ENCODE results near the gene VDAC2.

DNA sequence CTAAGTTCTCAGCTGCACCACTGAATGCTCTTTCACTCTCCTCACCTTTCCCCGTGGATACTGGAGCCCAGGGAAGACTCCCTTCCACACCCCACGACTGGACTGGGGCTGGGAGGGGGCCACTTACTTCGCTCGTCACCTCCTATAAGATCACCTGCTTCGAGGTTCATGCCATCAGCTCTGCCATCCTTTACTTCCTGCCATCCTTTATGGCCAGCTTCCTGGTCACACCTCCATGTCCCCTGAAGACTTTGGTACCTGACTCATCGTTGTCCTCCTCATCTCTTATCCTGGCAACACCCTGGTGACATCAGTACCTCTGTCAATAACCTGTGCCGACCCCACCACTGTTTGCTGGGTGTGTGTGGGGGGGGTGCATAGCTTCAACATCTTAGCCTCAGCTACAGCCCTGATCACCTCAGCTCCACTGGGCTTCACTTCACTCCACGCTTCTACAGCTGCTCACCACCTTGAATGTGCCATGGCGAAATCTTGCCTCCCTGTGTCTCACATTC is 8.7 kb upstream of the VDAC2 start:
- TF ChIP-seq, protein P1, sequence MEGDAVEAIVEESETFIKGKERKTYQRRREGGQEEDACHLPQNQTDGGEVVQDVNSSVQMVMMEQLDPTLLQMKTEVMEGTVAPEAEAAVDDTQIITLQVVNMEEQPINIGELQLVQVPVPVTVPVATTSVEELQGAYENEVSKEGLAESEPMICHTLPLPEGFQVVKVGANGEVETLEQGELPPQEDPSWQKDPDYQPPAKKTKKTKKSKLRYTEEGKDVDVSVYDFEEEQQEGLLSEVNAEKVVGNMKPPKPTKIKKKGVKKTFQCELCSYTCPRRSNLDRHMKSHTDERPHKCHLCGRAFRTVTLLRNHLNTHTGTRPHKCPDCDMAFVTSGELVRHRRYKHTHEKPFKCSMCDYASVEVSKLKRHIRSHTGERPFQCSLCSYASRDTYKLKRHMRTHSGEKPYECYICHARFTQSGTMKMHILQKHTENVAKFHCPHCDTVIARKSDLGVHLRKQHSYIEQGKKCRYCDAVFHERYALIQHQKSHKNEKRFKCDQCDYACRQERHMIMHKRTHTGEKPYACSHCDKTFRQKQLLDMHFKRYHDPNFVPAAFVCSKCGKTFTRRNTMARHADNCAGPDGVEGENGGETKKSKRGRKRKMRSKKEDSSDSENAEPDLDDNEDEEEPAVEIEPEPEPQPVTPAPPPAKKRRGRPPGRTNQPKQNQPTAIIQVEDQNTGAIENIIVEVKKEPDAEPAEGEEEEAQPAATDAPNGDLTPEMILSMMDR (IDR thresholded peaks at IDR 0.05; ENCODE audit: poor library complexity): no peak
- TF ChIP-seq EZH2 (IDR thresholded peaks at IDR 0.05; ENCODE audit: borderline replicate concordance) (no peak), EZH2phosphoT487 (IDR thresholded peaks at IDR 0.05; ENCODE audit: low read depth, severe bottlenecking, unreplicated experiment) (no peak)
